Lower leg skin (tissue), 3 donors: ENCODE measurements around the gene PANX3.

ENCODE experiments used
- CTCF ChIP-seq, 3 donors: fragments of 450-650 bp; IDR thresholded peaks; one replicate each; pipeline ENCODE4 v1.5.1; 2016; ENCODE audit warnings: antibody characterized with exemption in 3 of 3, mild to moderate bottlenecking in 3 of 3, moderate library complexity in 2 of 3
- POLR2A ChIP-seq, 2 donors: fragments of 450-650 bp; IDR thresholded peaks; one replicate each; pipeline ENCODE4 v1.6.1; 2016 to 2017; ENCODE audit warnings: antibody characterized with exemption in 2 of 2, mild to moderate bottlenecking in 1 of 2, moderate library complexity in 1 of 2

- TF ChIP-seq CTCF (IDR thresholded peaks at IDR 0.05) (no peak), POLR2A (IDR thresholded peaks at IDR 0.05) (no peak)
Observed at GRCh38 chr11:124570160-124570559, 41.1 kb upstream of the PANX3 start.
